HEK293 (cell line): Measurements from ENCODE around the gene RTN4.

ENCODE experiments used
- CTCF ChIA-PET: fragments of 350-600 bp; formaldehyde crosslinking; extraction: SDS; loops from one replicate; lab custom pipeline; 2021; ENCODE audit warnings: antibody characterized with exemption; lab: Yijun Ruan, JAX
- POLR2A ChIA-PET: fragments of 300-600 bp; formaldehyde crosslinking; extraction: SDS; loops from one replicate; lab custom pipeline; 2020; ENCODE audit warnings: antibody characterized with exemption, inconsistent platforms; lab: Yijun Ruan, JAX
- H3K27ac ChIP-seq: fragments of 200-500 bp; sonication (Bioruptor generic); 2 replicates; pipeline ENCODE4 v1.5.1; 2014; ENCODE audit warnings: low read depth, low read length, control low read depth, inconsistent platforms; ENCODE audit errors: extremely low read depth
- H3K36me3 ChIP-seq, 2 experiments: fragments of 200-500 bp in 1 of 2; sonication (Bioruptor generic) in 1 of 2; 1 replicate in 1 of 2; 2 replicates in 1 of 2; pipeline ENCODE4 v1.5.1; 2014 to 2017; ENCODE audit warnings: inconsistent platforms in 2 of 2, low read length in 2 of 2; ENCODE audit not compliant: control insufficient read depth in 2 of 2, insufficient read depth in 1 of 2
- H3K4me1 ChIP-seq: fragments of 200-500 bp; sonication (Bioruptor generic); 2 replicates; pipeline ENCODE4 v1.5.1; 2014; ENCODE audit warnings: mild to moderate bottlenecking, low read length, inconsistent platforms; ENCODE audit not compliant: control insufficient read depth, insufficient read depth
- H3K4me3 ChIP-seq: 2 replicates; pipeline ENCODE4 v1.5.1; 2011; ENCODE audit warnings: low read depth, mild to moderate bottlenecking, control low read depth, low read length, moderate library complexity
- H3K9me3 ChIP-seq: fragments of 200-500 bp; sonication (Bioruptor generic); 2 replicates; pipeline ENCODE4 v1.5.1; 2014; ENCODE audit warnings: low read depth, low read length, inconsistent platforms; ENCODE audit not compliant: control insufficient read depth, insufficient read depth
- HIC1 ChIP-seq: fragments of 450-650 bp; formaldehyde crosslinking; IDR thresholded peaks from 2 replicates; pipeline ENCODE4 v1.5.1; 2016; ENCODE audit warnings: missing biosample characterization, missing genetic modification characterization
- PRDM6 ChIP-seq: fragments of 450-650 bp; formaldehyde crosslinking; IDR thresholded peaks from 2 replicates; pipeline ENCODE4 v1.5.1; 2017; ENCODE audit warnings: missing biosample characterization, missing genetic modification characterization
- SETDB1 ChIP-seq: IDR thresholded peaks from one replicate; pipeline ENCODE4 v1.6.1; 2017; ENCODE audit warnings: mild to moderate bottlenecking, low read length, moderate library complexity, mixed read lengths; ENCODE audit not compliant: insufficient read length
- ZBTB1 ChIP-seq: fragments of 450-650 bp; formaldehyde crosslinking; IDR thresholded peaks from 2 replicates; pipeline ENCODE4 v1.5.1; 2016; ENCODE audit warnings: missing biosample characterization, missing genetic modification characterization
- ZNF175 ChIP-seq: fragments of 450-650 bp; formaldehyde crosslinking; IDR thresholded peaks from 2 replicates; pipeline ENCODE4 v1.5.1; 2016; ENCODE audit warnings: missing biosample characterization, missing genetic modification characterization
- ZNF433 ChIP-seq: fragments of 450-650 bp; formaldehyde crosslinking; IDR thresholded peaks from 2 replicates; pipeline ENCODE4 v1.5.1; 2016; ENCODE audit warnings: missing biosample characterization, missing genetic modification characterization, low read depth
- ZNF549 ChIP-seq: fragments of 450-650 bp; IDR thresholded peaks from 2 replicates; pipeline ENCODE4 v1.5.1; 2018; ENCODE audit warnings: missing biosample characterization, missing genetic modification characterization, mild to moderate bottlenecking, inconsistent platforms, moderate library complexity
- ZNF830 ChIP-seq: fragments of 450-650 bp; IDR thresholded peaks from 2 replicates; pipeline ENCODE4 v1.5.0; 2018; ENCODE audit warnings: missing biosample characterization, missing genetic modification characterization, low read depth, mild to moderate bottlenecking, moderate library complexity
- ZNF837 ChIP-seq: fragments of 450-650 bp; formaldehyde crosslinking; IDR thresholded peaks from 2 replicates; pipeline ENCODE4 v1.5.1; 2016; ENCODE audit warnings: missing biosample characterization, missing genetic modification characterization

RTN4 gene

GRCh38 chr2:55047677-55048299 is 2.5 kb downstream of the RTN4 start (continued):
- 0 out of 2 replicates have a peak, but pooled peaks have one; percentile 20 for TF ChIP-seq PRDM6

- Histone ChIP-seq H3K4me1 (peaks cover 21% of the 10 kb centered on the region), H3K9me3 (no peaks in the 10 kb centered on the region), H3K27ac (no peak overlapping the region), H3K4me3 (no peak overlapping the region; the same call in 1 of the 2 replicates), H3K36me3 (peaks cover 0 to 5% of the 10 kb centered on the region in 2 experiments; a peak in 1 of 3 replicates)
- ChIA-PET POLR2A (no interaction called here), CTCF (interaction anchor here (0.7 to 1.7 kb wide), 4 partner anchors 28 to 146 kb away, joined by 3 to 7 read pairs (median 4); no protein-coding TSS in a partner anchor)
- peak; percentile 41; the same call in 1 of the 2 replicates for TF ChIP-seq PRDM6
- no peak for TF ChIP-seq ZNF549 (tag by site-specific recombination)
These were observed 4.5 kb downstream of the RTN4 start for GRCh38 chr2:55045780-55046179.

- Histone ChIP-seq H3K4me3 (no peak overlapping the region), H3K4me1 (peaks cover 21% of the 10 kb centered on the region), H3K27ac (no peak overlapping the region), H3K36me3 (peaks cover 0 to 5% of the 10 kb centered on the region in 2 experiments; a peak in 1 of 3 replicates), H3K9me3 (no peaks in the 10 kb centered on the region)
- ChIA-PET POLR2A (no interaction called here), CTCF (interaction anchor here (0.7 to 1.1 kb wide), 3 partner anchors 72 to 844 kb away, joined by 3 read pairs; no protein-coding TSS in a partner anchor)
- no peak for TF ChIP-seq ZNF830
- no peak for TF ChIP-seq ZNF837 (tag by site-specific recombination)
- no peak for TF ChIP-seq ZNF175 (tag by site-specific recombination)
These were observed 6.4 kb downstream of the RTN4 start for GRCh38 chr2:55043841-55044240.

- no peaks in the 10 kb centered on the region for H3K9me3 ChIP-seq
- no peaks in the 10 kb centered on the region for H3K36me3 ChIP-seq
- ChIA-PET CTCF (no interaction called here), POLR2A (interaction anchor here (1.2 kb wide), 1 partner anchor 12 kb away, joined by 5 read pairs; the partner anchor contains the start of gene RTN4)
- no peak for TF ChIP-seq ZNF433
- TF ChIP-seq SETDB1 = peak; percentile 75
- peaks cover 8% of the 10 kb centered on the region for H3K4me1 ChIP-seq
- no peak overlapping the region for H3K27ac ChIP-seq
- H3K4me3 ChIP-seq = no peak overlapping the region
These were observed 11.8 kb downstream of the RTN4 start for GRCh38 chr2:55038428-55038827.

GRCh38 chr2:55035716-55036115 is 14.5 kb downstream of the RTN4 start:
- no peak for TF ChIP-seq ZBTB1
- TF ChIP-seq HIC1 = no peak
- peak; percentile 88 for TF ChIP-seq SETDB1
- no peak for TF ChIP-seq ZNF175 (tag by site-specific recombination)
- H3K27ac ChIP-seq = no peak overlapping the region
- ChIA-PET CTCF (no interaction called here), POLR2A (no interaction called here)
- no peaks in the 10 kb centered on the region for H3K36me3 ChIP-seq
- no peak overlapping the region for H3K4me3 ChIP-seq
- no peaks in the 10 kb centered on the region for H3K9me3 ChIP-seq
- H3K4me1 ChIP-seq = no peaks in the 10 kb centered on the region; the same call in 1 of the 2 replicates
